Stimulated activated naive CD8-positive, alpha-beta T cell treated with anti-CD3 and anti-CD28 coated beads, Interleukin-15, Interleukin-2, amounts not matched to agents 100 U/mL and 50 U/mL, for 24 hours (primary cell): Measurements from ENCODE around the gene NRG3.

Experiments used
- ATAC-seq: fragments of 150-1000 bp; cut with Tn5 transposase; one replicate; pipeline ENCODE4 v1.10.0; 2021
- DNase-seq: peaks from one replicate; pipeline ENCODE4 v3.0.0; 2021

NRG3 gene

GRCh38 chr10:82394122-82394521, 519.1 kb downstream of the NRG3 start:
- DNase-seq (no peak), ATAC-seq (no peak)

DNA sequence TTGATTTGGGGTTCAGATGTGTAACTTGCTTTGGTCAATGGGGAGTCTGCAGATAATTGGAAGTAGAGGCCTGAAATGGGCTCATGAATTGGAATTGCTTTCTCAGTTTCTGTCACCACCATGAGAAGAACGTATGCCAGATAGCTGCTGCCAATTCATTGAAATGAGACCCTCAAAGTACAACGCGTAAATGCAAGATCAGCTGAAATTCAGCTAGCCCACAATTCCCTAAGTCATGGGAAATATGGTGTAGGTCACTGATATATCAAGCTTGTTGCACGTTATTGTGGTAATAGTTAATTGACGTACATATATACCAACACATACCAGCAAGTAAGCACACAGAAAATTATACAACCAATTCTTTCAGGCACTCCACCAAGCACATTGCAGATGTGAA, 520.0 kb downstream of the NRG3 start:
- DNase-seq: no peak
- no peak for ATAC-seq

DNA sequence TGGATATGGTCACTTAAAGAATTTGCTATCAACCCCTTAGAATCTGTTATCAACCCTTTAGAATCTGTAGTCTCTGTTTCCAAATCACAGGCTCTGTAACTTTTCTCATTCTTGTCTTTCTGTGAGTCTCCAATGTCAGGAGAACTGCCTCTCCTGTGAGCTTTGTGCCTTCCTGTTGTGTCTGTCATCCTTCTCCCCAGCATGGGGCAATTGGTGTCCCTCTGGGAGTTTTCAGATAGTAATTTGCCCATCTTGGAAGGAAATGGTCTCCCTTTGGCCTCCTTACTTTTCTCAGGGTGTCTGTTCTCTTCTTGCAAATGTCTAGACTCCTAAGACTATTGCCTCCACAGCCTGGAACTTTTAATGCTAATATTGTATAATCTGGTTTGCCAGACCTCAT, 521.9 kb downstream of the NRG3 start:
- no peak for ATAC-seq
- no peak for DNase-seq

DNA sequence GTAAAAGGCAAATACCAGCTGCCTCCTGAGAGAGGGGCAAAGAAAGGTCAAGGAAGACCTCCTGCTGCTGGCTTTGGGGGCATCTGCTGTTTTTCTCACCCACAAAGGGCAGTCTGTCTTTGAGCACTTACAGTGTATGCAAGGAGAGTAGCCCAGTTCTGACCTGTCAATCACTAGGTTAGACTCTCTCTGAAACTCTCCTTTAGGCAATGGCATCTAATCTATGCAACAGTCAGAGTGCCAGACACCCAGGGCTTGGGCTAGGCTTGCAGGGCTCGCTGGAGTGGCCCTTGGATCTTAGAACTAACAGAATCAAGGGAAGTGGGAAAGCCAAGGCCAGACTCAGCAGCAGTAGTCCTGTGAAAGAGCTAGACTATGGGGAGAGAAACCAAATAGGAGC, 522.9 kb downstream of the NRG3 start:
- ATAC-seq (no peak), DNase-seq (no peak)

- DNase-seq (no peak), ATAC-seq (no peak)
Observed at GRCh38 chr10:82399850-82400249, 524.9 kb downstream of the NRG3 start.

DNA sequence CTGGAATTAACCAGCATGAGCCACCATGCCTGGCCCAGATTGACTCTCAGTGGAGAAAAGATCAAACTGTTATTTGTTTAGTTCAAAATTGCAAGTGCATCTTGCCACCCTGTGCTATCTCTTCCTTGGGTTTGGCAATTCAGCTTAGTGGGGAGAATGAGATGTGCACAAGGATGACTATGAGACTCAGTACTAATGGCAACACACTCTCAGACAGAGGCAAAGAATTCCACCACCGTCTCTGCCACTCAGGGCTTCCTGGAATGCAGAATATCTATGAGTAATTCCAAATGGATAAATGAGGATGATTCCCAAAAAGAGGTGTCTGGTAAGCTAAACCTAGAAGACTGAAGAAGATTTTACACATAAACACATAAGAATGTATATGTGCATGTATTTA, 525.8 kb downstream of the NRG3 start:
- ATAC-seq (no peak), DNase-seq (no peak)

DNA sequence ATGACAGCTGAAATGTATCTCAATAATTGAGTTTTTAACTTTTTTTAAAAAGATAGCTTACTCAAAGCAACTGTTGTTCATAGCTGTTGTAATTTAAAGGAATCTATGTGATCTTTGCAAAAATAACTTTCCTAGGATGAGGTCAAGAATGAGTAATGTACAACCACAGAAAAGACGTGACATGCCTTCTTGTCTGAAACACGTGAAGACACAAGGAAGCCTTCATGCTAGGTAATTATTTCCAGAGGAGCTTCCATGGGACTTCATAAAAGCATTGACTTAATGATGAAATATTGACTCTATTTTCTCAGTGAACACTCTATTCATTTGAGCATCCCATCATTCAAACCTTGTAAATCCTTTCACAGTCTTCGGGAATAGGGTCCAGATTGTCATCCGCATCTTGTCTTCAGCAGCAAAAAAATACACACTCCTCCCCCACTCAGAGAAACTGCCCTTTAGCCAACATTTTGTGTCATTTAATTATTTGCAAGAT, 528.0 kb downstream of the NRG3 start:
- no peak for DNase-seq
- ATAC-seq: no peak

- ATAC-seq: no peak
- no peak for DNase-seq
Observed at GRCh38 chr10:82409671-82410070, 534.7 kb downstream of the NRG3 start.

DNA sequence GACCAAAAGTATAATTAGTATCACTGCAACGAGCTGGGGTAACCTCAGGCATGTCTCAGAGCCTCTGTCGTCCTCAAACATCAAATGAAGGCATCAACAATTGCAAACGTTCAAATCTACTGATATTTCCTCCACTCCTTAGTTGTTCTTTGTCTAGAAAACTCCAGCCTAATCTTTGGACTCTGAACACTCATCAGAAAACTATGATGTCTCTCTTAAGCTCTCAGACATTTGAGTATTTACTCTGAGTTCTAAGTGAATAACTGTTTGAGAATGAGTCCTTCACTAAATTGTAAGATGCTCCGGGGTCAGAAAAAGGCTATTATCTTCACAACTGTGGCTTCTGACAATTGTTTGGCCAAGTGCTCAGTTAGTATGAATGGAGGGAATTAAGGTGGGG, 536.4 kb downstream of the NRG3 start:
- DNase-seq (no peak), ATAC-seq (no peak)

DNA sequence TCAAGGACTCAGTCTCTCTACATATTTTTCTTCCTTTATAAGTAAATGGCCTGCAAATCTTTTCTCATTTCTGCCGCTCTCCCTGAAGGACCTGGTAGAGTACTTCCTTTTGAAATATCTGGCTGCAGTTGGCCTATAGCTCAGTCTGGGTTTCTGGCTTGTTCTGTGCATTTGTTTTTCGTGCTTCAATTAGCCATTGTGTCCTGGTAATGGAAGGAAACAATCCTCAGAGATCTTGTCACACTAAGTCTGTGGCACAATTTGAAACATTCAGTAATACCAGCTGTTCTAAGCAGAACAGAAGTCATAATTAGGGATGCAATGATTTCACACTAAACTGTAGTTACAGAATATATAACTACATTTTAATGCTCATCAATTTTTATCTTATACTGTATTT, 545.0 kb downstream of the NRG3 start:
- DNase-seq (no peak), ATAC-seq (no peak)

DNA sequence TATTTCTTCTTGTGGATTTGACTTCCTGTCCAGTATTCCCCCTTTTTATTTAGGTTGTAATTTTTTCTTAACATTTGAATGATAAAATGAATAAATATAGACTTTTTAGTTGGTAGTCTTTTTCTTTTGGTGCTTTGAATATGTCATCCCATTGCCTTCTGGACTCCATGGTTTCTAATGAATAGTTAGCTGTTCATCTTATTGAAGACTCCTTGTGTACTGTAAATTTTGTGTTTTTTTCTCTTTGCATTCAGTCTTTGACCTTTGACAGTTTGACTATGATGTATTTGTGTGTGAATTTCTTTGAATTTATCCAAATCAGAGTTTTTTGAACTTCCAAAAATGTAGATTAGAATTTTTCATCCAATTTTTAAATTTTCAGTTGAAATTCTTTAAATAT, 554.3 kb downstream of the NRG3 start:
- DNase-seq: no peak
- ATAC-seq: no peak

- ATAC-seq (no peak), DNase-seq (no peak)
Observed at GRCh38 chr10:82438277-82438676, 563.3 kb downstream of the NRG3 start.

DNA sequence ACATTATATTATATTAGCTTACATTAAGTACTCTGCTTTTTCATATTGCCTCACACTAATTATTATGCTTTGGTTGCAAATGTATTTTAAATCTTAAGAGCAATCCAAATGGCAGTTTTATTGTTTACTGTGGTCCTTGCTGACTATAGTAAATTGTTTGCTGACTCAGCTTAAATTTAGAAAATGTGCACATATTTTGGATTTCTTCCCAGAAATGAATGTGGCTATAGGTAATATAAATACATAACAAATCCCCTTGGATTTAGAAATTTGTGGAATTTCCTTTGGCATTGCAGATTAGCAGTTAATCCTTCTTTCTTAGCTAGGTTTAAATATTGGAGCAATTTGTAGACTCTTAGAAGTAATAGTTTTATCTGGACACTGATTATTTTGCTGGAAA, 565.8 kb downstream of the NRG3 start:
- ATAC-seq (no peak), DNase-seq (no peak)

DNA sequence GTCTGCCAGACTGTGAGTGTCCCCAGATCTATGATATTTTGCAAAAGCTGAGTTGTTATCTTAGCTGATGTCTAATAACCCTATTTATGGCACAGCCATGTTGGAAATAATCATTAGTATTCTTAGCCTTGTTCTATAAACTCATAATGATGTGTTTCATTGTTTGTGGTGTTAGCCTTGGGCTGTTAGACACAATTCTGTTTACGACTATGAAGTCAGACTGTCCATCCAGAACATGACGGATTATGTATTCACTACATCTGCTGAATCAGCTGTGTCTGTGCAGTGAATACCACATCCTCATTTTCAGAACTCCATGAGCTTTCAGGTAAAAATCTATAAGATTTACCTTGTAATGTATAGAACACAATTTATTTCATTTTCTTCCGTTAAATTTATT, 577.1 kb downstream of the NRG3 start:
- DNase-seq (no peak), ATAC-seq (no peak)

GRCh38 chr10:82452676-82453075, 577.7 kb downstream of the NRG3 start:
- DNase-seq: no peak
- ATAC-seq: no peak

DNA sequence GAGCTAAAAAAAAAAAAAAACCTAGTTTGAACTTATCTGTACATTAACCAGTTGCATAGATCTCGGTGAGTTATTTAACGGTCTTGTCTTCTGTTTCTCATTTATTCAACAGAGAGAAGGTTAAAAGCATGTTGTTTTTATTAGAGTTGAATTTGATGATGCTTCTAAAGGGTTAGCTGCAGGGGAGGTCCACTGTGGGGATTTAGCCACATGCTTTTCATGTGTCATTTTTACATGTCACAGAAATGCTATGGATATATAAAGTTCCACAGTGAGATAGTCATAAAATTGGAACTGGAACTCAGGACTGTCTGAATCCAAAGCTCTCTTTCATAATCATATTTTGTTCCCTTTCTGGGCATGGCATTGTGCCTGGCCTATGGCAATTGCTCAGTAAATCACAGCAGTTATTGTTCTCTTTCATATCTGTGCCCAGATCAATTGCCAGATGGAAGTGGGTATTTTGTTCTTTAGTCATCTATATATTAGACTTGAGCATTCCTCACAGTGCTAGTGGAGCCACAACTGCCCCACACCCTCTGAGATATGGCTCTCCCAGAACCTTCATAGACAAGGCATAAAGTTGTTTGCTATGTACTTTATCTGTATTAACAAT, 578.8 kb downstream of the NRG3 start:
- no peak for ATAC-seq

DNA sequence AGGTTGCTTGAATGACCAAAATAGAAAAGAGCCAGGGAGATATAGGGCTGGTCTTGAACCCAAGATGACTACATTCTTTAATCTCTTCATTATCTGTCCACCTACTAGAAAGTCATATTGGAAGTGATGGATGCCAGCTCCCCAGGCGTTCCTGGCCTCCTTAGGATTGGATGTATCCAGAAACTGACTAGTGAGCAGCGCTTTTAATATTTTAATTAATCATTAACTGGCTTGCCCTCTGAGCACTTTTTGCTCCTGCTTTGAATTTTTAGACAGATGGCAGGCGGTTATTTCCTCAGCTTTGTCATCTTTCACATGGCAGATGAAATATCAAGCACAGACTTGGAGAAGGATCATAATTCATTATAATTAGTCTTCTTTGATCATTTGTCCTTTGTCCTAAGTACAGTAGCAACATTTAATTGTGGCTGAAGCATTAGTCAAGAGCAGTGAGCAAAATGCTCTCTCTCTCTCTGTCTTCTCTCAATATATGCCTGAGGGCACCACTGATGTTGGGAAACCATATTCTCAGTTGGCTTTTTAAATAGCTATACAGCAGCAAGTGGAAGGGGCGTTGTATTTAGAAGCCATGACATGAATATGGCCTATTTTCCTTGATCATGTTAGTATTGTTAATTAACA, 588.0 kb downstream of the NRG3 start:
- DNase-seq: no peak
- ATAC-seq: no peak

More for the DNA sequence above, 578.8 kb downstream of the NRG3 start:
- DNase-seq: no peak

- no peak for ATAC-seq
- DNase-seq: no peak
Observed at GRCh38 chr10:82463614-82464013, 588.6 kb downstream of the NRG3 start.

- DNase-seq: no peak
- ATAC-seq: no peak
Observed at GRCh38 chr10:82464191-82464818, 589.3 kb downstream of the NRG3 start.

DNA sequence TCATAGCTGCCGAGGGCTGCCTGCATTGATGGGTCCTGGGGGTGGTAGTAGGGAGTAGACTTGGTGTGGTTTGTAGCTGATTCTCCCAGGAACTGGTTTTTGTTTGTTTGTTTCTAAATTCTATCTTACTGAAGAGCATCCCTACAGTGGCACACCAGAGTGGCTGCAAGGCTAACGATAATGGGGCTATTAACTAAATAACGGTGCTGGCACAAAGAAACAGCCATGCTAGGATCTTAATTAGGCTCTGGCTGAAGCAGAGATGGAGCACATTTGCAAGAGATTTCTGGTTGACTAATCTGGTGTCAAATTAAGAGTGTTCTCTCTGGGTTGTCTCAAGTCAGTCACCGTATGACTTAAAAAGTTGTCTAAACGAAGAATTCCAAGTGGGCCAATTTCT, 590.0 kb downstream of the NRG3 start:
- DNase-seq: no peak
- ATAC-seq: no peak

DNA sequence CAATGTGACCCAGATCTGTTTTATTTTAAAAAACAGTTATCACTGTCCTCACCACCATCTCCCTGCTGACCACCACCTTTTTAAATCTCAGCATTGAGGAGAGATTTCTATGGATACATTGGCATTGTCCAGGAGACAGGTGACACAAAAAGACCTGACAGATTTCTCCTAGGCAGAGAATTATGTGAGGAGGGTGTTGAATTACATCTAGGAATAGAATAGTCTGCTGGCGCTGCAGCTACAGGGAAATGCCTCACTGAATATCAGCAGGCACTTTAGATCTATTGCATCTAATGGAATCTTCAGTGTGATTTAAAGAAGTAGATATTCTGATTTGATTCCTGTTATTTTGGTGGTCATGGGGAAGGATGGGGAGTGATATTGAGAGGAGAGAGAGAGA, 593.5 kb downstream of the NRG3 start:
- DNase-seq: no peak
- no peak for ATAC-seq

- ATAC-seq (no peak), DNase-seq (no peak)
Observed at GRCh38 chr10:82472406-82473335, 597.7 kb downstream of the NRG3 start.

GRCh38 chr10:82477776-82478175, 602.8 kb downstream of the NRG3 start:
- DNase-seq (no peak), ATAC-seq (no peak)
